GM18498 (cell line): ENCODE data around the gene VSIG4.
"Not testable (repeated sequence)": the region's sequence is repeated elsewhere in the genome, so short reads cannot be mapped to it uniquely, and the experiment has no call there.

Source experiments
- ATAC-seq: cut with Tn5 transposase; IDR thresholded peaks from one replicate; pipeline ENCODE4 v1.9.1; 2021; ENCODE audit warnings: mild to moderate bottlenecking, moderate library complexity; ENCODE audit not compliant: unreplicated experiment

The VSIG4 gene

DNA sequence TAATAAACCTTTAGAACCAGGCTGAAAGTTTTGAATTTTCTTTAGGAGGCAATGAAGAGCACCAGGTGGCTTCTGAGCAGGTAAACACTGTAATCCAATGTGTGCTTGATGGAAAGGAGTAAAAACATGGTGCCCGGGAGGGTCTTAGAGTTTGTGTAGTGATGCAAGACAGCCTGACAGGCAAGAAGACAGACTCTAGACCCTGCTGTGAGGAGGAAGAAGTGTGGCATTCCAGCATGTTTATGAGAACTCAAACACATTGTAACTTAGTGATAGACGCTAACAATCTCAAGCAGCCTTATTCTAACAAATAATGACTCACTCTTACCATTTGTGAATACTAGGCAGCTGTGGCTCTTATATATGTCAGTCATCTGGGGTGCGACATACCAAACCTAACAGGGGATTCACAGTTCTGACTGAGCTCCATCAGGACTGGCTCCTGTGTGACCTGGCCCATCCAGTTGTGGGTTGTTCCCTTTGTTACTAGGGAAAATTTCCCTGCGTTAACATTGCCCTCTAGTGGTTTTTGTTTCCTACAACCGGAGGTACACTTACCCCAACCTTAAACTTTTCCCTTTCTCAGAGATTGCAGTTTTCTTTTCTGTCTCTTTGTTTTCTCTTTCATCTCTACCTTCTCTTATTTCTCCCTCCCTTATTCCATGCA, 53.8 kb downstream of the VSIG4 start:
- peak; percentile 69 for ATAC-seq

DNA sequence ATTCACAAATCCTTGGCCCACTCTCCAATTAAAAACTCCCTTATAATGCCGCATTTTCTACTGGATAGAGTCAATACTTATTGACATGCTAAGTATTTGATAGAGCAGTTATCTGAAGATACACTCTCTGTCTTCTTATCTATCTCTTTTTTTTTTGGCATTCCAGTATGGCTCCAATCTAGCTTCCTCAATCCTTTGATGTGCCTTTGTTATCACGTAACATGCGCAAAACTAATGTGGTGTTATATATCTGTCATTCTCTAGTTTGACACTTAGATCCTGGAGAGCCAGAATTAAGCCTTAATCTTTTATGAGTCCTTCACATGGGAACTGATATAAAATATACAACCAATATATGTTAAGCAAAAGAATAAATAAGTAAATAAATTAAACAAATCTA, 54.7 kb downstream of the VSIG4 start:
- ATAC-seq = no peak

DNA sequence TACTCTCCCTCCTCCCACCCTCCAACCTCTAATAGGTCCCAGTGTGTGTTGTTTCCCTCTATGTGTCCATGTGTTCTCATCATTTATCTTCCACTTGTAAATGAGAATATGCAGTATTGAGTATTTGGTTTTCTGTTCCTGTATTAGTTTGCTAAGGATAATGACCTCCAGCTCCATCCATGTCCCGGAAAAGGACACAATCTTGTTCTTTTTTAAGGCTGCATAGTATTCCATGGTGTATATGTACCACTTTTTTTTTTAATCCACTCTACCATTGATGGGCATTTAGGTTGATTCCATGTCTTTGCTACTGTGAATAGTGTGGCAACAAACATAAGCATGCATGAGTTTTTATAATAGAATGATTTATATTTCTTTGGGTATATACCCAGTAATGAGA, 62.7 kb downstream of the VSIG4 start:
- ATAC-seq = not testable (repeated sequence)

DNA sequence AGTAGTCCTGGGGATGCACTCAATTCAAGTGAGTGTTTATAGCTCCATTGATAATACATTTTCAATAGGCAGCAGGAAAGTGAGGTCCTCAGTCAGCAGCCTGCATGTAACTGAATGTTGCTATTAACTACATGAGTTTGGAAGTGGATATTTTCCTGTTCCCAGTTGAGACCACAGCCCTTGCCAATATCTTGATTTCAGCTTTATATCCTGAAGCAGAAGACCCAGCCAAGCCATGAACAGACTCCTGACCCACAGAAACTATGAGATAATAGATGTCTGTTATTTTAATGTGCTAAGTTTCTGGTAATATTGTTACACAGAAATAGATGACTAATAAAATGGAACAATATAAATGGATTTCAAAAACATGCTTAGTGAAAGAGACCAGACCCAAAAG, 63.7 kb downstream of the VSIG4 start:
- ATAC-seq = no peak

DNA sequence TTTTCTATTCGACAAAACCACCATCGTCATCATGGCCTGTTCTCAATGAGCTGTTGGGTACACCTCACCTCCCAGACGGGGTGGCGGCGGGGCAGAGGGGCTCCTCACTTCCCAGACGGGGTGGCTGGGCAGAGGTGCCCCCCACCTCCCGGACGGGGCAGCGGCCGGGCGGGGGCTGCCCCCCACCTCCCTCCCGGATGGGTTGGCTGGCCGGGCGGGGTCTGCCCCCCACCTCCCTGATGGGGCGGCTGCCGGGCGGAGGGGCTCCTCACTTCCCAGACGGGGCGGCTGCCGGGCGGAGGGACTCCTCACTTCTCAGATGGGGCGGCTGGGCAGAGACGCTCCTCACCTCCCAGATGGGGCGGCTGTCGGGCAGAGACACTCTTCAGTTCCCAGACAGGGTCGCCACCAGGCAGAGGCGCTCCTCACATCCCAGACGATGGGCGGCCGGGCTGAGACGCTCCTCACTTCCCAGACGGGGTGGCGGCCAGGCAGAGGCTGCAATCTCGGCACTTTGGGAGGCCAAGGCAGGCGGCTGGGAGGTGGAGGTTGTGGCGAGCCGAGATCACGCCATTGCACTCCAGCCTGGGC, 64.6 kb downstream of the VSIG4 start:
- ATAC-seq = not testable (repeated sequence)
